ENCODE results near the gene PPEF2.
"Not testable (repeated sequence)": the region's sequence is repeated elsewhere in the genome, so short reads cannot be mapped to it uniquely, and the experiment has no call there.

- TF ChIP-seq CTCF, POLR2A (IDR thresholded peaks at IDR 0.05): not testable (repeated sequence)
Observed at GRCh38 chr4:75924916-75925315, 22.7 kb upstream of the PPEF2 start.

Data from thyroid gland (tissue), 4 donors.